T-cell (primary cell): Measurements from ENCODE around the gene PSME4. TPM values are rescaled to one million over a fixed set of nuclear protein-coding genes. Genes with fewer than 3 reads are reported as not detected.

Experiments used
- ATAC-seq, 4 experiments: fragments of 200-7000 bp in 3 of 4; fragments of 150-1000 bp in 1 of 4; cut with Tn5 transposase; replicated peaks in 1 of 4; 1 replicate in 3 of 4; 2 replicates in 1 of 4; pipeline ENCODE4 v1.10.0; 2021; ENCODE audit warnings: moderate library complexity in 3 of 4, mild to moderate bottlenecking in 2 of 4, moderate number of reproducible peaks in 1 of 4
- CTCF ChIA-PET, 2 donors: fragments of 300-600 bp; sonication (Branson Sonifier 250); formaldehyde crosslinking; loops; one replicate each; lab custom pipeline; 2022; ENCODE audit warnings: antibody characterized with exemption in 2 of 2; lab: Charles Lee
- POLR2A ChIA-PET, 2 donors: fragments of 300-600 bp; sonication (Branson Sonifier 250); formaldehyde crosslinking; loops; one replicate each; lab custom pipeline; 2022; ENCODE audit warnings: antibody characterized with exemption in 2 of 2; lab: Charles Lee
- DNase-seq, 35 experiments: peaks; one replicate each; pipeline versions ENCODE4 v3.0.0 to v3.0.0-alpha.2; 2013 to 2023
- H3K27ac ChIP-seq: one replicate; pipeline ENCODE4 v1.5.1; 2013; ENCODE audit warnings: low read length
- H3K27me3 ChIP-seq, 2 experiments: replicated peaks in 1 of 2; 1 replicate in 1 of 2; 2 replicates in 1 of 2; pipeline versions ENCODE4 v1.6.1 to v1.7.0; 2013; ENCODE audit warnings: low read length in 1 of 2, mixed read lengths in 1 of 2; ENCODE audit not compliant: control insufficient read depth in 2 of 2, insufficient read depth in 2 of 2; ENCODE audit errors: extremely low read depth in 1 of 2
- H3K36me3 ChIP-seq, 2 donors: 1 replicate in 1 of 2; 2 replicates in 1 of 2; pipeline versions ENCODE4 v1.6.1 to v1.7.0; 2013; ENCODE audit warnings: low read length in 1 of 2; ENCODE audit not compliant: control insufficient read depth in 2 of 2, insufficient read depth in 1 of 2; ENCODE audit errors: extremely low read depth in 1 of 2
- H3K4me1 ChIP-seq, 2 experiments: 1 replicate in 1 of 2; 2 replicates in 1 of 2; pipeline versions ENCODE4 v1.6.1 to v1.7.0; 2013; ENCODE audit warnings: low read length in 2 of 2, mixed read lengths in 1 of 2; ENCODE audit not compliant: insufficient read depth in 2 of 2, control insufficient read depth in 1 of 2; ENCODE audit errors: extremely low read depth in 1 of 2
- H3K4me3 ChIP-seq, 2 donors: 1 replicate in 1 of 2; 2 replicates in 1 of 2; pipeline versions ENCODE4 v1.5.1 to v1.7.0; 2013; ENCODE audit warnings: mild to moderate bottlenecking in 2 of 2, low read length in 1 of 2, moderate library complexity in 1 of 2; ENCODE audit not compliant: control insufficient read depth in 1 of 2; ENCODE audit errors: extremely low read depth in 1 of 2
- H3K9me3 ChIP-seq: 2 replicates; pipeline ENCODE4 v1.7.0; 2013
- H3K27ac Mint-ChIP-seq, 2 donors: one replicate each; pipeline ENCODE4 v1.8.0; 2020 to 2021; ENCODE audit warnings: mild to moderate bottlenecking in 2 of 2, mixed read lengths in 2 of 2
- H3K27me3 Mint-ChIP-seq, 2 donors: one replicate each; pipeline ENCODE4 v1.8.0; 2021 to 2022; ENCODE audit warnings: mixed read lengths in 2 of 2
- H3K36me3 Mint-ChIP-seq: one replicate; pipeline ENCODE4 v1.8.0; 2021; ENCODE audit warnings: mixed read lengths
- H3K4me1 Mint-ChIP-seq, 3 donors: one replicate each; pipeline ENCODE4 v1.8.0; 2020 to 2022; ENCODE audit warnings: mixed read lengths in 3 of 3, mild to moderate bottlenecking in 1 of 3
- H3K4me3 Mint-ChIP-seq, 3 donors: one replicate each; pipeline ENCODE4 v1.8.0; 2020 to 2022; ENCODE audit warnings: mild to moderate bottlenecking in 3 of 3, mixed read lengths in 3 of 3, moderate library complexity in 3 of 3
- H3K9me3 Mint-ChIP-seq, 3 donors: one replicate each; pipeline ENCODE4 v1.8.0; 2020 to 2022; ENCODE audit warnings: mixed read lengths in 3 of 3
- WGBS: methylation state at CpG from one replicate; pipeline ENCODE4 v1.1.5; 2013; ENCODE audit warnings: missing lambda C conversion rate; ENCODE audit not compliant: insufficient coverage; 5-methylcytosine and 5-hydroxymethylcytosine counted together
- total RNA-seq, 35 experiments: library from RNA in 6 of 35; stranded (reverse) in 6 of 35; fragments of 120-200 nt in 1 of 35; gene quantifications; one replicate each; pipeline versions ENCODE4 v1.2.1 to v1.2.4 and lab custom pipeline; 2013 to 2026

PSME4 gene, protein sequence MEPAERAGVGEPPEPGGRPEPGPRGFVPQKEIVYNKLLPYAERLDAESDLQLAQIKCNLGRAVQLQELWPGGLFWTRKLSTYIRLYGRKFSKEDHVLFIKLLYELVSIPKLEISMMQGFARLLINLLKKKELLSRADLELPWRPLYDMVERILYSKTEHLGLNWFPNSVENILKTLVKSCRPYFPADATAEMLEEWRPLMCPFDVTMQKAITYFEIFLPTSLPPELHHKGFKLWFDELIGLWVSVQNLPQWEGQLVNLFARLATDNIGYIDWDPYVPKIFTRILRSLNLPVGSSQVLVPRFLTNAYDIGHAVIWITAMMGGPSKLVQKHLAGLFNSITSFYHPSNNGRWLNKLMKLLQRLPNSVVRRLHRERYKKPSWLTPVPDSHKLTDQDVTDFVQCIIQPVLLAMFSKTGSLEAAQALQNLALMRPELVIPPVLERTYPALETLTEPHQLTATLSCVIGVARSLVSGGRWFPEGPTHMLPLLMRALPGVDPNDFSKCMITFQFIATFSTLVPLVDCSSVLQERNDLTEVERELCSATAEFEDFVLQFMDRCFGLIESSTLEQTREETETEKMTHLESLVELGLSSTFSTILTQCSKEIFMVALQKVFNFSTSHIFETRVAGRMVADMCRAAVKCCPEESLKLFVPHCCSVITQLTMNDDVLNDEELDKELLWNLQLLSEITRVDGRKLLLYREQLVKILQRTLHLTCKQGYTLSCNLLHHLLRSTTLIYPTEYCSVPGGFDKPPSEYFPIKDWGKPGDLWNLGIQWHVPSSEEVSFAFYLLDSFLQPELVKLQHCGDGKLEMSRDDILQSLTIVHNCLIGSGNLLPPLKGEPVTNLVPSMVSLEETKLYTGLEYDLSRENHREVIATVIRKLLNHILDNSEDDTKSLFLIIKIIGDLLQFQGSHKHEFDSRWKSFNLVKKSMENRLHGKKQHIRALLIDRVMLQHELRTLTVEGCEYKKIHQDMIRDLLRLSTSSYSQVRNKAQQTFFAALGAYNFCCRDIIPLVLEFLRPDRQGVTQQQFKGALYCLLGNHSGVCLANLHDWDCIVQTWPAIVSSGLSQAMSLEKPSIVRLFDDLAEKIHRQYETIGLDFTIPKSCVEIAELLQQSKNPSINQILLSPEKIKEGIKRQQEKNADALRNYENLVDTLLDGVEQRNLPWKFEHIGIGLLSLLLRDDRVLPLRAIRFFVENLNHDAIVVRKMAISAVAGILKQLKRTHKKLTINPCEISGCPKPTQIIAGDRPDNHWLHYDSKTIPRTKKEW (N-terminal part only)
- 10 to 100 TPM; 39.8 to 87.4 (median 44.6) TPM for total RNA-seq
- total RNA-seq (2013), result 60.2 TPM
- 48.1 to 138 (median 85.9) reads per million in 29 experiments for total RNA-seq (lab: John Stamatoyannopoulos, UW)

DNA sequence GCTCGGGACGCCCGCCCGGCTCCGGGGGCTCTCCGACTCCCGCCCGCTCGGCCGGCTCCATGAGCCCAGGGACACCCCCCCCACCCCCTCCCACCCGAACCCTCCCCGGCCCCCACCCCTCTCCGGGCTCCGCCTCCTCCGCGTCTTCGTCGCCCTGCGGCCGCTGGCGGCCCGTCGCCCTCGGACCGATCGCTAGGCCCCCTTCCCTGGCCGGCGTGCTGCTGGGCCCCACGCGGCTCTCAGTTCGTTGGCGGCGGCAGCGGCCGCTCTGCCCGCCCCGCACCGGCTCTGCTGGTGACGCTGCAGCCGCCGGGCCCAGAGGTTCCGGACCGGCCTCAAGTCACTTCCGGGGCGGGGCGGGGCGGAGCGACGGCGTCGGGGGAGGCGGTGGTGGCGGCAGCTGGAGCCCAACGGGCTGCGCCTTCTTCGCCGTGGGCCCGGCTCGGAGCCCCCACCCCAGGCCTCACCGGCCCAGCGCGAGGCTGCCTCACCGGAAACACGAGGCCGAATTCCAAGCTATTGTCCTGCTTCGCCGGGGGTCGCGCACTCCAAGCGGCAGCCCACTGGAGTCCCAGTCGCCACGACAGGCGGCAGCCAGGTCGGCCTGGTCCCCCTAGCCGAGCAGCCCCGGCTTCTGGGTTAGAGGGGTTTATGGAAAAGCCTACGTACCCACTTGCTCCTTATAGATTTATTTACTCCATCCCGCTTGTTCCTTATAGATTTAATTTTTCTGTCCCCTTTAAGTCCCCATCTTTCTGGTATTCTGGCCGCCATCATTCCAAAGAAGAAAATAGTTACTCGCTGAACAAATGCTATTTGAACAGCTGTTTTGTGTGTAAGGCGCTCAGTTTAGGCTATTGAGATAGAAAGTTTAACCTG, at the start of gene PSME4:
Gene PSME4, minus strand, starts transcription at position 270 of the 879 bp plus-strand sequence. Its CDS starts 209 bp downstream, at position 61.
- Mint-ChIP-seq H3K4me3 (peak within 1 kb of the TSS; percentile 89 to 96 (median 92)), H3K27ac (peak within 1 kb of the TSS; percentile 93 to 94), H3K27me3 (no peaks in the 10 kb centered on the region), H3K4me1 (peaks cover 52 to 75% (median 54%) of the 10 kb centered on the region in 3 donors), H3K9me3 (no peaks in the 10 kb centered on the region), H3K36me3 (peaks cover 27% of the 10 kb centered on the region)
- Histone ChIP-seq H3K9me3 (no peaks in the 10 kb centered on the region), H3K27ac (peak within 1 kb of the TSS; percentile 80), H3K4me3 (peak within 1 kb of the TSS; percentile 83 to 100), H3K27me3 (no peaks in the 10 kb centered on the region), H3K36me3 (peaks cover 3 to 12% of the 10 kb centered on the region in 2 donors), H3K4me1 (peaks cover 18 to 30% of the 10 kb centered on the region in 2 experiments)
- DNase-seq (peak; percentile 83 to 97 (median 93)), ATAC-seq (peak; percentile 93 to 95 (median 93))
- under 1% methylated on average over 59 of the region's 81 CpGs for WGBS
- ChIA-PET CTCF (interaction anchor here in 1 of 2 donors (1.1 to 1.2 kb wide), 2 partner anchors 21 to 29 kb away, joined by 4 to 5 read pairs; no protein-coding TSS in a partner anchor), POLR2A (interaction anchor here (0.6 to 1.2 kb wide), 6 partner anchors 9 to 591 kb away, joined by 3 to 6 read pairs (median 4); partner anchors contain the start of gene ACYP2 (in 1 of the 2))

DNA sequence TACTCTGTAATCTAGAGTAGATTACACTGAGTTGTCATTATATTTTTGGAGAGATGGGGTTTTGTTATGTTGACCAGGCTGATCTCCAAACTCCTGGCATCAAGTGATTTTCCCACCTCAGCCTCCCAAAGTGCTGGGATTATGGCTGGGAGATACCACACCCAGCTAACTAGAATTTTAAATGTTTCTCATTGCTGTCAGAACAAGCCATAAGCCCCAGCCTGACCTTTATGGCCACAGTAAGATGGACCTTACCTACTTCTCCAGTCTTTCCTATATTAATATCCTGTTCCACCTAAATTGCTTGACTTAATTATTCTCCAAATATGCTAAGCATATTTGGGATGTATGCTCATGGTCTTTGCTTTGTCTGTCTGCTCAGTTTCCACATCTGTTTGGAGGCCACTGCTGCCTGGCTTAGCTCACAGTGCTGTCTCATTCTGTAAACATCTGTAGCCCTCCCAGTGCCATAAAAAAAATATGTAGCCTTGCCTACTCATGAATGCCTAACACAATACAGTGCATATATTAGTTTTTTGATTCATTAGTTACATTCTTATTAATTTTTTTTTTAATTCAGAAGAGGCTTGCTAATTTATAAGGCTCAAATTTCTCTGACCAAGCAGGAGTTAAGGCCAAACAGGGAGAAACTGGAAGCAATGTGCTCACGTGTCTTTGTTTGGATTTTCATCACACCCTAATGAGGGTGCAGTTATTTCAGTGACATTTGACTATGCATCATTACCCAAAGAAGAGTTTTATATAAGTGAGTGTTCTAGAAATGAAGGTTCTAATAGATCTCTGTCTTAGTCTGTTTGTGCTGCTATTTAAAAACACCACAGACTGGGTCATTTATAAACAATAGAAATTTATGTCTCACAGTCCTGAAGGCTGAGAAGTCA, 45.3 kb upstream of the PSME4 start:
- Mint-ChIP-seq H3K27me3 (no peaks in the 10 kb centered on the region), H3K4me1 (peaks cover 30 to 53% (median 39%) of the 10 kb centered on the region in 3 donors), H3K4me3 (no peak overlapping the region), H3K27ac (peak overlapping the region; percentile 34 to 71), H3K9me3 (peaks cover 2 to 5% (median 5%) of the 10 kb centered on the region in 3 donors), H3K36me3 (peaks cover 22% of the 10 kb centered on the region)
- H3K4me1 ChIP-seq, result peaks cover 16 to 28% of the 10 kb centered on the region in 2 experiments
- peaks cover 0 to 2% of the 10 kb centered on the region in 2 donors for H3K36me3 ChIP-seq
- ATAC-seq (no peak), DNase-seq (no peak)
- H3K4me3 ChIP-seq, result no peak overlapping the region
- no peaks in the 10 kb centered on the region for H3K27me3 ChIP-seq
- ChIA-PET CTCF (no interaction called here), POLR2A (no interaction called here)
- WGBS, result 100% methylated on average over 1 of the region's 1 CpG
- no peaks in the 10 kb centered on the region for H3K9me3 ChIP-seq
- no peak overlapping the region for H3K27ac ChIP-seq

DNA sequence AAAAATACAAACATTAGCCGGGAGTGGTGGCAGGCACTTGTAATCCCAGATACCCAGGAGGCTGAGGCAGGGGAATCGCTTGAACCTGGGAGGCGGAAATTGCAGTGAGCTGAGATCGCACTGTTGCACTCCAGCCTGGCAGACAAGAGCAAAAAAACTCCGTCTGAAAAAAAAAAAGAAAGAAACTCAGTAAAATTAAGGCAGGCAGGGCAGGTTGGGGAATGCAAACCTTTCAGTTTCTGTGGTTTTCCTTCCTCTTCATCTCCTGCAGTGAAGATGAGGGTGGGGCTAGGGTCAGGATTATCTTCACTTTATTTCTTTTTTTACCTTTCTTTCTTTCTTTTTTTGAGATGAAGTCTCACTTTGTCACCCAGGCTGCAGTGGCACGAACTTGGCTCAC, 43.2 kb upstream of the PSME4 start:
- Histone ChIP-seq H3K9me3 (no peaks in the 10 kb centered on the region), H3K4me3 (peak overlapping the region in 1 of 2 donors; percentile 12), H3K27me3 (no peaks in the 10 kb centered on the region), H3K4me1 (peaks cover 16 to 28% of the 10 kb centered on the region in 2 experiments), H3K27ac (peak overlapping the region; percentile 67), H3K36me3 (no peaks in the 10 kb centered on the region)
- ChIA-PET CTCF (no interaction called here), POLR2A (interaction anchor here (0.6 to 0.7 kb wide), 2 partner anchors 15 to 42 kb away, joined by 3 read pairs; no protein-coding TSS in a partner anchor)
- Mint-ChIP-seq H3K9me3 (no peaks in the 10 kb centered on the region), H3K4me3 (peak overlapping the region; percentile 45 to 62 (median 56)), H3K27me3 (no peaks in the 10 kb centered on the region), H3K4me1 (peaks cover 39 to 64% (median 46%) of the 10 kb centered on the region in 3 donors), H3K36me3 (peaks cover 10% of the 10 kb centered on the region), H3K27ac (peak overlapping the region; percentile 85 to 95)
- DNase-seq (peak in 8 of 35 experiments; percentile 5 to 39 (median 16)), ATAC-seq (peak in 3 of 4 experiments; percentile 50 to 81 (median 68))
- WGBS, result 22% methylated on average over 5 of the region's 6 CpGs

DNA sequence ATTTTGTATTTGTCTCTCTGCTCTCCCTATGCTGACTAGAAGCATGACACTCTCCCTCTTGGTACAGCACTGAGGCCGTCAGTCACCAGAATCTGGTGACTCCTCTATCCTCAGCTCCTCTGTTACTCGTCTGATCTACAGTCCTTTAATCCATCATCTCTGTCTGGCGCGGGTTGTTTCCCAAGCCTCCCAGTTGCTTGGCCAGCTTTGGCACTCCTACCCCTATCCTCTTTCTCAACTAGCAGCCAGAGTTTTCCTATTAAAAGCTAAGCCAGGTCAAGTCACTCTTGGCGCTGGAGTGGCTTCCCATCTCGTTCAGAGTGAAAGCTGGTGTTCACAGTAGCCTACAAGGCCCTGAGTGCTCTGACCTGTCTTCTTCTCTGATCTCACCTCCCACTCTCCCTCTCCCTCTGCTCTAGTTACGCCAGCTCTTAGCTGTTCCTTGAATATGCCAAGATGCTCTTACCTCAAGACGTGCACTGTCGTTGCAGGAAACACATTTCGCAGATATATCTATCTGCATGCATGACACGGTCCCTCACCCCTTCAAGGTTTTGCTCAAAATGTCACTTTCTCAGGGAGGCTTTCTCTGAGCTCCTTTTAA, 41.8 kb upstream of the PSME4 start:
- no peaks in the 10 kb centered on the region for H3K27me3 ChIP-seq
- 83% methylated on average over 11 of the region's 11 CpGs for WGBS
- DNase-seq, result peak in 2 of 35 experiments; percentile 13 to 16
- Mint-ChIP-seq H3K27ac (peak overlapping the region; percentile 85 to 90), H3K9me3 (no peaks in the 10 kb centered on the region), H3K27me3 (no peaks in the 10 kb centered on the region), H3K4me1 (peaks cover 43 to 61% (median 46%) of the 10 kb centered on the region in 3 donors), H3K4me3 (peak overlapping the region in 1 of 3 donors; percentile 62), H3K36me3 (peaks cover 2% of the 10 kb centered on the region)
- ATAC-seq, result peak in 2 of 4 experiments; percentile 29 to 47
- CTCF ChIA-PET, result interaction anchor here in 1 of 2 donors (0.6 to 0.7 kb wide), 3 partner anchors 36 to 144 kb away, joined by 3 to 6 read pairs (median 5); no protein-coding TSS in a partner anchor
- H3K4me1 ChIP-seq, result peaks cover 16 to 28% of the 10 kb centered on the region in 2 experiments
- H3K9me3 ChIP-seq, result no peaks in the 10 kb centered on the region
- H3K4me3 ChIP-seq, result no peak overlapping the region
- POLR2A ChIA-PET, result interaction anchor here (0.6 to 1.0 kb wide), 3 partner anchors 40 to 93 kb away, joined by 3 to 9 read pairs (median 3); no protein-coding TSS in a partner anchor
- no peaks in the 10 kb centered on the region for H3K36me3 ChIP-seq
- H3K27ac ChIP-seq, result no peak overlapping the region
